GM18867 (cell line): ENCODE results near the gene GALNT5.
"Not testable (repeated sequence)": the region's sequence is repeated elsewhere in the genome, so short reads cannot be mapped to it uniquely, and the experiment has no call there.

Source experiments
- ATAC-seq: cut with Tn5 transposase; IDR thresholded peaks from one replicate; pipeline ENCODE4 v1.9.1; 2021; ENCODE audit warnings: mild to moderate bottlenecking, moderate library complexity; ENCODE audit not compliant: unreplicated experiment

GALNT5 gene

GRCh38 chr2:157250836-157251235 is 6.7 kb upstream of the GALNT5 start:
- no peak for ATAC-seq

GRCh38 chr2:157251932-157252331 is 5.6 kb upstream of the GALNT5 start:
- ATAC-seq, result no peak

- peak; percentile 24 for ATAC-seq
Observed at GRCh38 chr2:157252529-157252928, 5.0 kb upstream of the GALNT5 start.

- ATAC-seq, result no peak
Observed at GRCh38 chr2:157254041-157254440, 3.5 kb upstream of the GALNT5 start.

GRCh38 chr2:157255746-157256145 is 1.8 kb upstream of the GALNT5 start:
- no peak for ATAC-seq

- peak; percentile 97 for ATAC-seq
Observed at GRCh38 chr2:157256626-157257025, 879 bp upstream of the GALNT5 start.

GRCh38 chr2:157258520-157259326 is 1.2 kb downstream of the GALNT5 start:
- ATAC-seq, result no peak

GRCh38 chr2:157259386-157259785 is 1.9 kb downstream of the GALNT5 start:
- ATAC-seq, result no peak

GRCh38 chr2:157259960-157260359 is 2.5 kb downstream of the GALNT5 start:
- ATAC-seq, result no peak

GRCh38 chr2:157260533-157261198 is 3.2 kb downstream of the GALNT5 start:
- ATAC-seq, result no peak

- no peak for ATAC-seq
Observed at GRCh38 chr2:157261199-157261782, 3.8 kb downstream of the GALNT5 start.

- peak; percentile 37 for ATAC-seq
Observed at GRCh38 chr2:157262248-157262647, 4.7 kb downstream of the GALNT5 start.

- ATAC-seq, result no peak
Observed at GRCh38 chr2:157264099-157264498, 6.6 kb downstream of the GALNT5 start.

- no peak for ATAC-seq
Observed at GRCh38 chr2:157265825-157266224, 8.3 kb downstream of the GALNT5 start.

- ATAC-seq, result no peak
Observed at GRCh38 chr2:157267476-157267875, 10.0 kb downstream of the GALNT5 start.

GRCh38 chr2:157269060-157269459 is 11.6 kb downstream of the GALNT5 start:
- no peak for ATAC-seq

- ATAC-seq, result peak; percentile 69
Observed at GRCh38 chr2:157269922-157270321, 12.4 kb downstream of the GALNT5 start.

- ATAC-seq, result peak; percentile 64
Observed at GRCh38 chr2:157271590-157272203, 14.2 kb downstream of the GALNT5 start.

- not testable (repeated sequence) for ATAC-seq
Observed at GRCh38 chr2:157279311-157279710, 21.8 kb downstream of the GALNT5 start.

- no peak for ATAC-seq
Observed at GRCh38 chr2:157281316-157281715, 23.8 kb downstream of the GALNT5 start.

- ATAC-seq, result no peak
Observed at GRCh38 chr2:157283468-157283867, 26.0 kb downstream of the GALNT5 start.
